H1 (cell line): ENCODE measurements around the gene ACP3. TPM values are rescaled to one million over a fixed set of nuclear protein-coding genes. Genes with fewer than 3 reads are reported as not detected.

Experiments used
- CTCF ChIA-PET: fragments of 300-600 bp; sonication (Branson Sonifier 250); formaldehyde crosslinking; loops from one replicate; lab custom pipeline; 2021; ENCODE audit not compliant: partially characterized antibody; lab: Charles Lee
- POLR2A ChIA-PET: fragments of 300-600 bp; sonication (Branson Sonifier 250); formaldehyde crosslinking; loops from one replicate; lab custom pipeline; 2021; ENCODE audit warnings: inconsistent platforms; ENCODE audit not compliant: partially characterized antibody; lab: Charles Lee
- DNase-seq, 2 experiments: peaks; one replicate each; pipeline versions ENCODE4 v3.0.0 to v3.0.0-alpha.2; 2010 to 2022; ENCODE audit warnings: low spot score in 2 of 2, low read depth in 1 of 2, mixed read lengths in 1 of 2
- FAIRE-seq: peaks from 2 replicates; lab custom pipeline; 2011; peaks lifted over from hg19 to GRCh38; lab: Jason Lieb, UNC
- H2AFZ ChIP-seq: 2 replicates; pipeline ENCODE4 v1.8.1; 2012; ENCODE audit warnings: low read length, inconsistent platforms
- H2AK5ac ChIP-seq: 2 replicates; pipeline ENCODE4 v1.6.1; 2013; ENCODE audit warnings: low read depth, low read length
- H2BK120ac ChIP-seq: replicated peaks from 2 replicates; pipeline ENCODE3; 2013; ENCODE audit warnings: low read depth, low read length, inconsistent platforms
- H2BK12ac ChIP-seq: 2 replicates; pipeline ENCODE4 v1.6.1; 2013; ENCODE audit warnings: low read depth, low read length
- H2BK15ac ChIP-seq: 2 replicates; pipeline ENCODE4 v1.6.1; 2013; ENCODE audit warnings: low read length
- H2BK20ac ChIP-seq: 2 replicates; pipeline ENCODE4 v1.6.1; 2013; ENCODE audit warnings: low read length
- H2BK5ac ChIP-seq: 2 replicates; pipeline ENCODE4 v1.6.1; 2013; ENCODE audit warnings: low read depth, low read length
- H3K14ac ChIP-seq: 2 replicates; pipeline ENCODE4 v1.6.1; 2013; ENCODE audit warnings: inconsistent platforms; ENCODE audit not compliant: insufficient read length
- H3K18ac ChIP-seq: 2 replicates; pipeline ENCODE4 v1.6.1; 2013; ENCODE audit warnings: low read length; ENCODE audit errors: extremely low read depth
- H3K23ac ChIP-seq: 2 replicates; pipeline ENCODE4 v1.6.1; 2013; ENCODE audit warnings: inconsistent platforms; ENCODE audit not compliant: insufficient read length
- H3K23me2 ChIP-seq: 2 replicates; pipeline ENCODE4 v1.6.1; 2013; ENCODE audit warnings: low read depth, low read length
- H3K27ac ChIP-seq: 2 replicates; pipeline ENCODE4 v1.6.1; 2011; ENCODE audit warnings: low read depth, low read length, inconsistent platforms
- H3K27me3 ChIP-seq, 4 experiments: replicated peaks in 1 of 4; 1 replicate in 1 of 4; 2 replicates in 3 of 4; pipeline versions ENCODE4 v1.6.1 to v1.8.1; 2011 to 2013; ENCODE audit warnings: low read length in 3 of 4, mild to moderate bottlenecking in 3 of 4, inconsistent platforms in 2 of 4, mixed read lengths in 2 of 4, moderate library complexity in 1 of 4; ENCODE audit not compliant: control insufficient read depth in 3 of 4, insufficient read depth in 3 of 4; ENCODE audit errors: extremely low read depth in 1 of 4
- H3K36me3 ChIP-seq, 4 experiments: 2 replicates each; pipeline versions ENCODE4 v1.6.1 to v1.8.1; 2011 to 2013; ENCODE audit warnings: mild to moderate bottlenecking in 4 of 4, low read length in 3 of 4, moderate library complexity in 2 of 4, control low read depth in 1 of 4, inconsistent platforms in 1 of 4; ENCODE audit not compliant: insufficient read depth in 4 of 4, control insufficient read depth in 2 of 4
- H3K4ac ChIP-seq: replicated peaks from 2 replicates; pipeline ENCODE3; 2013; ENCODE audit warnings: low read length, low read depth, mixed read lengths, inconsistent platforms; ENCODE audit not compliant: insufficient read length
- H3K4me1 ChIP-seq, 4 experiments: replicated peaks in 1 of 4; 1 replicate in 1 of 4; 2 replicates in 3 of 4; pipeline versions ENCODE4 v1.6.1 to v1.8.1; 2011 to 2013; ENCODE audit warnings: low read length in 3 of 4, inconsistent platforms in 2 of 4, mixed read lengths in 1 of 4; ENCODE audit not compliant: insufficient read depth in 4 of 4, control insufficient read depth in 3 of 4
- H3K4me2 ChIP-seq, 2 experiments: 2 replicates each; pipeline versions ENCODE4 v1.6.1 to v1.8.1; 2011 to 2013; ENCODE audit warnings: low read depth in 2 of 2, low read length in 2 of 2, control low read depth in 1 of 2, inconsistent platforms in 1 of 2, mild to moderate bottlenecking in 1 of 2; ENCODE audit not compliant: insufficient read depth in 1 of 2
- H3K4me3 ChIP-seq, 4 experiments: fragments of 200-600, 300-600 bp in 1 of 4; sonication (generic), shearing (Covaris generic), sonication (Bioruptor Twin) in 1 of 4; 2 replicates each; pipeline versions ENCODE4 v1.5.1 to v1.8.1; 2011 to 2016; ENCODE audit warnings: low read length in 4 of 4, low read depth in 3 of 4, control low read depth in 2 of 4, inconsistent platforms in 2 of 4, mild to moderate bottlenecking in 2 of 4, mixed read lengths in 1 of 4, moderate library complexity in 1 of 4; ENCODE audit not compliant: insufficient read depth in 2 of 4; ENCODE audit errors: extremely low read depth in 1 of 4
- H3K56ac ChIP-seq: replicated peaks from 2 replicates; pipeline ENCODE3; 2013; ENCODE audit warnings: low read depth, mild to moderate bottlenecking, mixed read lengths, low read length, inconsistent platforms; ENCODE audit not compliant: insufficient read length
- H3K79me1 ChIP-seq: 2 replicates; pipeline ENCODE4 v1.6.1; 2013; ENCODE audit warnings: low read depth, low read length, control low read depth
- H3K79me2 ChIP-seq, 2 experiments: 2 replicates each; pipeline versions ENCODE4 v1.6.1 to v1.8.1; 2012 to 2013; ENCODE audit warnings: low read length in 2 of 2, mild to moderate bottlenecking in 2 of 2, inconsistent platforms in 1 of 2; ENCODE audit not compliant: insufficient read depth in 2 of 2, control insufficient read depth in 1 of 2
- H3K9ac ChIP-seq, 4 experiments: replicated peaks in 1 of 4; 1 replicate in 1 of 4; 2 replicates in 3 of 4; pipeline versions ENCODE4 v1.6.1 to v1.8.1; 2011 to 2013; ENCODE audit warnings: low read depth in 3 of 4, low read length in 3 of 4, control low read depth in 2 of 4, mild to moderate bottlenecking in 2 of 4, moderate library complexity in 2 of 4, inconsistent platforms in 1 of 4; ENCODE audit errors: extremely low read depth in 1 of 4
- H3K9me3 ChIP-seq, 2 experiments: 2 replicates each; pipeline versions ENCODE4 v1.6.1 to v1.8.1; 2012 to 2013; ENCODE audit warnings: mild to moderate bottlenecking in 2 of 2, moderate library complexity in 2 of 2, control low read depth in 1 of 2, inconsistent platforms in 1 of 2, low read depth in 1 of 2, low read length in 1 of 2, mixed read lengths in 1 of 2; ENCODE audit not compliant: insufficient read depth in 2 of 2
- H4K20me1 ChIP-seq, 2 experiments: replicated peaks in 1 of 2; 2 replicates each; pipeline versions ENCODE3 to v1.8.1; 2011 to 2013; ENCODE audit warnings: inconsistent platforms in 2 of 2, low read length in 2 of 2, mild to moderate bottlenecking in 1 of 2; ENCODE audit not compliant: insufficient read depth in 2 of 2, control insufficient read depth in 1 of 2
- H4K5ac ChIP-seq: 2 replicates; pipeline ENCODE4 v1.6.1; 2013; ENCODE audit warnings: low read length, low read depth, mixed read lengths, inconsistent platforms; ENCODE audit not compliant: insufficient read length
- H4K8ac ChIP-seq: 2 replicates; pipeline ENCODE4 v1.8.0; 2013; ENCODE audit warnings: mild to moderate bottlenecking, moderate library complexity, low read length, inconsistent platforms; ENCODE audit not compliant: insufficient read depth; ENCODE audit errors: extremely low read depth
- H4K91ac ChIP-seq: replicated peaks from 2 replicates; pipeline ENCODE3; 2013; ENCODE audit warnings: low read length, mixed read lengths, inconsistent platforms; ENCODE audit not compliant: insufficient read length
- HDAC6 ChIP-seq: IDR thresholded peaks from one replicate; pipeline ENCODE4 v1.7.1; 2012; ENCODE audit warnings: low read depth, mild to moderate bottlenecking, inconsistent platforms, low read length, moderate library complexity
- RAD21 ChIP-seq, 2 experiments: IDR thresholded peaks in 1 of 2; conservative IDR thresholded peaks in 1 of 2; 2 replicates each; pipeline ENCODE4 v1.6.1; 2011; ENCODE audit warnings: low read depth in 2 of 2, low read length in 2 of 2, improper control_type of control experiment in 1 of 2, inconsistent platforms in 1 of 2, mild to moderate bottlenecking in 1 of 2, moderate library complexity in 1 of 2
- TEAD4 ChIP-seq: IDR thresholded peaks from 2 replicates; pipeline ENCODE4 v1.6.1; 2012; ENCODE audit warnings: low read depth, low read length, inconsistent platforms, mixed read lengths
- WGBS, 2 experiments: shearing (Covaris generic) in 1 of 2; methylation state at CpG; one replicate each; pipeline versions ENCODE4 v1.1.6 to v1.1.7; 2013 to 2015; ENCODE audit warnings: low lambda C conversion rate in 2 of 2, mixed read lengths in 2 of 2, inconsistent platforms in 1 of 2, low coverage in 1 of 2, missing lambda C conversion rate in 1 of 2; ENCODE audit not compliant: insufficient replicate concordance in 2 of 2, insufficient coverage in 1 of 2, insufficient read length in 1 of 2; ENCODE audit errors: extremely low coverage in 1 of 2, missing lambda C conversion rate in 1 of 2; 5-methylcytosine and 5-hydroxymethylcytosine counted together
- polyA plus RNA-seq, 7 experiments: library from polyadenylated mRNA; depleted of rRNA in 3 of 7; stranded (reverse) in 5 of 7; unstranded in 2 of 7; fragments of >200 nt in 5 of 7; fragments of 200-250 nt in 2 of 7; gene quantifications; 1 replicate in 5 of 7; 2 replicates in 1 of 7; 4 replicates in 1 of 7; pipeline versions ENCODE4 v1.2.1 to v1.2.3, GENCODE V29; 2011 to 2013; ENCODE audit warnings: missing spikeins in 2 of 7, mixed read lengths in 2 of 7
- total RNA-seq: library from RNA; stranded (reverse); fragmentation: NEBNext Ultra II Directional; extraction: Animal tissue kit (Norgen Biotek cat#: 25700); gene quantifications from 2 replicates; pipeline ENCODE4 v1.2.1, GENCODE V29; 2021

Gene ACP3
- total and polyA plus RNA-seq, 2 of the 8 experiments (the other 6 are each of a cell fraction or from before 2014, with no cell fraction given) = 1.2 to 1.4 TPM

DNA sequence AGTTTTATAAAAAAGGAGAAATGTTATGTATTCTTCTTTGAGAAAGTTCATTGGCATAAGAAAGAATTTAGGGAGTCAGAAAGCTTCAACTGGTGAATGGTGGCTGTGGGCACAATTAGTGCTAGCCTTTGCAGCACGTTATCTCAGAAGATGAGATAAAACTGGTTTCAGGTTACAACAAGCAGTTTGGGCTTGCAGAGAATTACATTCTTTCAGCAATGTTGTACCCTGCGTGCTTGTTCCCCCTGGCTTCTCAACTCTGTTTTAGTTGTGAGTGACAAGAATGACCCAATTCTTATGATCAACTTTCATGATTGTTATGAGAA is 31.6 kb upstream of the ACP3 start:
- Histone ChIP-seq H3K79me1 (no peaks in the 10 kb centered on the region), H4K8ac (no peak overlapping the region), H3K79me2 (no peaks in the 10 kb centered on the region), H3K18ac (no peak overlapping the region), H3K23me2 (peaks cover 2% of the 10 kb centered on the region; the same call in 1 of the 2 replicates), H4K91ac (no peak overlapping the region), H3K9me3 (no peaks in the 10 kb centered on the region), H2AK5ac (no peak overlapping the region), H2BK12ac (no peak overlapping the region; the same call in 1 of the 2 replicates), H4K20me1 (no peaks in the 10 kb centered on the region), H2BK15ac (no peak overlapping the region), H3K4me1 (peaks cover 10 to 22% (median 11%) of the 10 kb centered on the region in 4 experiments), H3K4ac (no peak overlapping the region), H3K36me3 (no peaks in the 10 kb centered on the region), H2BK120ac (no peak overlapping the region), H3K56ac (no peak overlapping the region), H3K4me2 (peak overlapping the region; percentile 45 to 88), H3K23ac (no peak overlapping the region), H3K27me3 (no peaks in the 10 kb centered on the region), H3K14ac (no peak overlapping the region), H3K27ac (no peak overlapping the region), H2BK5ac (peak overlapping the region; percentile 90), H4K5ac (no peak overlapping the region), H2AFZ (peak overlapping the region; percentile 30; the same call in 1 of the 2 replicates), H3K4me3 (peak overlapping the region in 1 of 4 experiments; percentile 23; a peak in 3 of 8 replicates), H2BK20ac (no peak overlapping the region), H3K9ac (no peak overlapping the region; a peak in 1 of 7 replicates)
- ChIA-PET POLR2A (no interaction called here), CTCF (interaction anchor here (1.8 to 4.9 kb wide), 3 partner anchors 17 to 64 kb away, joined by 6 to 44 read pairs (median 33); no protein-coding TSS in a partner anchor)
- DNase-seq (no peak), FAIRE-seq (no peak)
- WGBS, 2 experiments = 8% methylated on average over 2 of the region's 2 CpGs; no CpG with 5 or more reads in 1 of the 2 experiments
- TF ChIP-seq HDAC6 (no peak), RAD21 (IDR thresholded peaks at IDR 0.05 in 1 of 2, conservative IDR thresholded peaks at IDR 0.05 in 1 of 2; ENCODE audit: low read depth in 2 of 2, low read length in 2 of 2) (no peak), TEAD4 (no peak)
